ENCODE data around the gene SEMA4A. TPM values are rescaled to one million over a fixed set of nuclear protein-coding genes. Genes with fewer than 3 reads are reported as not detected.

Gene SEMA4A
- total RNA-seq (2022; extraction: Qiagen RNA extraction): 0.20 to 0.46 TPM (median 0.42 TPM) in 5 replicates

GRCh38 chr1:156153362-156153761 is at the start of gene SEMA4A:
Gene SEMA4A (plus strand): TSS chr1:156153585. CDS start chr1:156154579, 994 bp downstream.

GRCh38 chr1:156114101-156114918 is 39.1 kb upstream of the SEMA4A start, which contains the start of gene LMNA:
Gene LMNA (plus strand): TSS chr1:156114711. CDS start chr1:156114919, 208 bp downstream.

DNA sequence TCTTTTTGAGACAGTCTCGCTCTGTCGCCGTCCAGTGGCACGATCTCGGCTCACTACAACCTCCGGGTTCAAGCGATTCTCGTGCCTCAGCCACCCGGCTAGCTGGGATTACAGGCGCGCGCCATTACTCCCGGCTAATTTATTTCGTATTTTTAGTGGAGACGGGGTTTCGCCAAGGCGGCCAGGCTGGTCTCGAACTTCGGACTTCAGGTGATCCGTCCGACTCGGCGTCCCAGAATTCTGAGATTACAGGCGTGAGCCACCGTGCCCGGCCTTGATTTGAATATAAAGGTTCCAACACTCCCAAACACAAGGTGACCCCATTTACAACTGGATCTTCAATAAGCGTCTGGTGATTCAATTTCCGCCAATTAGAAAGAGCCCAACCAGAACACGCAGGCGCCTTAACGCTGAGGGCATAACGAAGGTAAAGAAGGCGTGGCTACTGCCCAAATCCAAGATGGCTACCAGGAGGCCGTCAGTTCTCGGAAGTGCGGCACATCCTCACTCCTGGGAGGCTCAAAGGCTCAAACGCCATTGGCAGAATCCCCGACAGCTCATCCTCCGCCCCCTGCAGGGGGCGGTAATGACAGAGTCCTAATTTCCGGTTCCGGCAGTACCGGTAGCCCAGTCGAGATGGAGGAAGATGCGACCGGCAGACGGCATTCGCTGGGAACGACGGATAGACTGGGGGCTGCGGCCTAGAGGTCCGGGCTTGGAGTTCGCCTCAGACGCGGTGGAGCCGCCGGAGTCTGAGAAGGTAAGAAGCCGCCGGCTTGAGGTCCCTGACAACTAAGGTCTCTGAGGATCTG is 40.3 kb downstream of the SEMA4A start, which contains the start of gene SLC25A44:
Gene SLC25A44, plus strand, starts transcription at position 617 of the 812 bp plus-strand sequence. CDS start 5,744 bp downstream, outside the sequence.

DNA sequence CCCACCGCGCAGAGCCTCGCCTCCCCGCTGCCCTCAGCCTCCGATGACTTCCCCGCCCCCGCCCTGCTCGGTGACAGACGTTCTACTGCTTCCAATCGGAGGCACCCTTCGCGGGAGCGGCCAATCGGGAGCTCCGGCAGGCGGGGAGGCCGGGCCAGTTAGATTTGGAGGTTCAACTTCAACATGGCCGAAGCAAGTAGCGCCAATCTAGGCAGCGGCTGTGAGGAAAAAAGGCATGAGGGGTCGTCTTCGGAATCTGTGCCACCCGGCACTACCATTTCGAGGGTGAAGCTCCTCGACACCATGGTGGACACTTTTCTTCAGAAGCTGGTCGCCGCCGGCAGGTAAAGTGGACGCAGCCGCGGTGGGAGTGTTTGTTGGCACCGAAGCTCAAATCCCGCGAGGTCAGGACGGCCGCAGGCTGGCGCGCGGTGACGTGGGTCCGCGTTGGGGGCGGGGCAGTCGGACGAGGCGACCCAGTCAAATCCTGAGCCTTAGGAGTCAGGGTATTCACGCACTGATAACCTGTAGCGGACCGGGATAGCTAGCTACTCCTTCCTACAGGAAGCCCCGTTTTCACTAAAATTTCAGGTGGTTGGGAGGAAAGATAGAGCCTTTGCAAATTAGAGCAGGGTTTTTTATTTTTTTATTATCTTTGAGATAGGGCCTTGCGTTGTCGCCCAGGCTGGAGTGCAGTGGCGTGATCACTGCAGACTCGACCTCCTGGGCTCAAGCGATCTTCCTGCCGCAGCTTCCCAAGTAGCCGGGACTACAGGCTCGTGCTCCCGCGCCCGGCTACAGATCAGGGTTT is 59.7 kb downstream of the SEMA4A start, which contains the start of gene PMF1:
Gene PMF1, plus strand, starts transcription at position 175 of the 811 bp plus-strand sequence. Its CDS starts 9 bp downstream, at position 184.

Other genes with a start within 250 kb of the SEMA4A start
- 22.3 to 24.4 TPM (median 23.9 TPM) in 5 replicates for gene RIT1, start 242.2 kb upstream of the SEMA4A start, total RNA-seq (2022; extraction: Qiagen RNA extraction)
- gene KHDC4, start 219.2 kb upstream of the SEMA4A start, total RNA-seq (2022; extraction: Qiagen RNA extraction): 20.3 to 27.7 TPM (median 26.3 TPM) in 5 replicates
- 0.07 TPM in 1 of 5 replicates, not detected in the others for gene RXFP4, start 211.9 kb upstream of the SEMA4A start, total RNA-seq (2022; extraction: Qiagen RNA extraction)
- 33.2 to 40.9 TPM (median 37.4 TPM) in 5 replicates for gene ARHGEF2, start 175.0 kb upstream of the SEMA4A start, total RNA-seq (2022; extraction: Qiagen RNA extraction)
- gene SSR2, start 132.6 kb upstream of the SEMA4A start, total RNA-seq (2022; extraction: Qiagen RNA extraction): 259 to 273 TPM (median 265 TPM) in 5 replicates
- gene UBQLN4, start 99.8 kb upstream of the SEMA4A start, total RNA-seq (2022; extraction: Qiagen RNA extraction): 35.9 to 45.7 TPM (median 42.4 TPM) in 5 replicates
- 160 to 166 TPM (median 161 TPM) in 5 replicates for gene LAMTOR2, start 98.8 kb upstream of the SEMA4A start, total RNA-seq (2022; extraction: Qiagen RNA extraction)
- 0.21 TPM in 1 of 5 replicates, not detected in the others for gene RAB25, start 92.4 kb upstream of the SEMA4A start, total RNA-seq (2022; extraction: Qiagen RNA extraction)
- gene MEX3A, start 71.1 kb upstream of the SEMA4A start, total RNA-seq (2022; extraction: Qiagen RNA extraction): 1.3 to 2.9 TPM (median 2.8 TPM) in 5 replicates
- gene LMNA, start 38.9 kb upstream of the SEMA4A start, total RNA-seq (2022; extraction: Qiagen RNA extraction): 587 to 756 TPM (median 723 TPM) in 5 replicates
- 24.3 to 27.6 TPM (median 26.9 TPM) in 5 replicates for gene SLC25A44, start 40.5 kb downstream of the SEMA4A start, total RNA-seq (2022; extraction: Qiagen RNA extraction)
- 53.2 to 62.7 TPM (median 60.1 TPM) in 5 replicates for gene PMF1, start 59.4 kb downstream of the SEMA4A start, total RNA-seq (2022; extraction: Qiagen RNA extraction)
- gene BGLAP, start 88.6 kb downstream of the SEMA4A start, total RNA-seq (2022; extraction: Qiagen RNA extraction): 0.34 to 0.75 TPM (median 0.52 TPM) in 4 of 5 replicates, not detected in the other
- gene PAQR6, start 94.5 kb downstream of the SEMA4A start, total RNA-seq (2022; extraction: Qiagen RNA extraction): 2.0 to 4.9 TPM (median 4.5 TPM) in 5 replicates
- gene SMG5, start 129.2 kb downstream of the SEMA4A start, total RNA-seq (2022; extraction: Qiagen RNA extraction): 39.5 to 49.8 TPM (median 48.2 TPM) in 5 replicates
- 6.8 to 10.2 TPM (median 8.9 TPM) in 5 replicates for gene TMEM79, start 130.7 kb downstream of the SEMA4A start, total RNA-seq (2022; extraction: Qiagen RNA extraction)
- 33.5 to 52.1 TPM (median 46.7 TPM) in 5 replicates for gene GLMP, start 142.1 kb downstream of the SEMA4A start, total RNA-seq (2022; extraction: Qiagen RNA extraction)
- not detected in 5 replicates for gene VHLL, start 145.7 kb downstream of the SEMA4A start, total RNA-seq (2022; extraction: Qiagen RNA extraction)
- gene CCT3, start 184.7 kb downstream of the SEMA4A start, total RNA-seq (2022; extraction: Qiagen RNA extraction): 392 to 439 TPM (median 400 TPM) in 5 replicates
- gene TSACC, start 184.9 kb downstream of the SEMA4A start, total RNA-seq (2022; extraction: Qiagen RNA extraction): 1.8 to 4.1 TPM (median 2.1 TPM) in 5 replicates
- not detected in 5 replicates for gene RHBG, start 215.6 kb downstream of the SEMA4A start, total RNA-seq (2022; extraction: Qiagen RNA extraction)

Measured in A549 treated with CORT108297 at 1 μM for 4 hours (cell line).